Neuronal stem cell (in vitro differentiated cells): ENCODE data around the gene STARD10.
"Not testable (repeated sequence)": the region's sequence is repeated elsewhere in the genome, so short reads cannot be mapped to it uniquely, and the experiment has no call there.

ENCODE experiments used
- DNase-seq: peaks from one replicate; pipeline ENCODE4 v3.0.0-alpha.2; 2013; ENCODE audit warnings: low spot score
- H2AFZ ChIP-seq: one replicate; pipeline ENCODE4 v1.6.1; 2013; ENCODE audit warnings: mild to moderate bottlenecking, low read length, inconsistent platforms
- H2AK5ac ChIP-seq: 2 replicates; pipeline ENCODE4 v1.6.1; 2013; ENCODE audit warnings: low read depth, mild to moderate bottlenecking, inconsistent platforms, low read length, moderate library complexity, mixed read lengths
- H2BK120ac ChIP-seq: 2 replicates; pipeline ENCODE4 v1.6.1; 2013; ENCODE audit warnings: low read depth, mild to moderate bottlenecking, inconsistent platforms, low read length, moderate library complexity, mixed read lengths
- H2BK12ac ChIP-seq: one replicate; pipeline ENCODE4 v1.6.1; 2013; ENCODE audit warnings: low read length, inconsistent platforms
- H2BK15ac ChIP-seq: 2 replicates; pipeline ENCODE4 v1.6.1; 2013; ENCODE audit warnings: mild to moderate bottlenecking, low read length, inconsistent platforms, mixed read lengths
- H2BK5ac ChIP-seq: one replicate; pipeline ENCODE4 v1.6.1; 2013; ENCODE audit warnings: inconsistent platforms, mild to moderate bottlenecking, low read length, moderate library complexity
- H3K14ac ChIP-seq: one replicate; pipeline ENCODE4 v1.6.1; 2013; ENCODE audit warnings: low read length, inconsistent platforms
- H3K18ac ChIP-seq: 2 replicates; pipeline ENCODE4 v1.6.1; 2013; ENCODE audit warnings: low read length, inconsistent platforms
- H3K23ac ChIP-seq: 2 replicates; pipeline ENCODE4 v1.6.1; 2013; ENCODE audit warnings: low read depth, mild to moderate bottlenecking, mixed read lengths, low read length, inconsistent platforms; ENCODE audit not compliant: poor library complexity
- H3K27ac ChIP-seq: replicated peaks from 3 replicates; pipeline ENCODE4 v1.5.1; 2013; ENCODE audit warnings: low read length, inconsistent platforms
- H3K27me3 ChIP-seq, 3 experiments: 2 replicates each; pipeline ENCODE4 v1.6.1; 2013; ENCODE audit warnings: low read length in 3 of 3, mild to moderate bottlenecking in 2 of 3, inconsistent platforms in 1 of 3, low read depth in 1 of 3, mixed read lengths in 1 of 3, moderate library complexity in 1 of 3; ENCODE audit not compliant: control insufficient read depth in 3 of 3, insufficient read depth in 3 of 3
- H3K36me3 ChIP-seq, 2 donors: replicated peaks in 1 of 2; 2 replicates each; pipeline ENCODE4 v1.6.1; 2013; ENCODE audit warnings: low read length in 2 of 2; ENCODE audit not compliant: control insufficient read depth in 2 of 2, insufficient read depth in 2 of 2
- H3K4ac ChIP-seq: 2 replicates; pipeline ENCODE4 v1.6.1; 2013; ENCODE audit warnings: inconsistent platforms, mild to moderate bottlenecking, low read length, moderate library complexity
- H3K4me1 ChIP-seq, 2 donors: 1 replicate in 1 of 2; 2 replicates in 1 of 2; pipeline ENCODE4 v1.6.1; 2013; ENCODE audit warnings: low read length in 2 of 2, low read depth in 1 of 2; ENCODE audit not compliant: control insufficient read depth in 2 of 2, insufficient read depth in 1 of 2
- H3K4me2 ChIP-seq: one replicate; pipeline ENCODE4 v1.6.1; 2013; ENCODE audit warnings: mild to moderate bottlenecking, low read length, inconsistent platforms; ENCODE audit not compliant: insufficient read depth, poor library complexity, severe bottlenecking
- H3K4me3 ChIP-seq, 2 donors: 2 replicates each; pipeline ENCODE4 v1.5.1; 2013; ENCODE audit warnings: low read length in 2 of 2, mild to moderate bottlenecking in 2 of 2, inconsistent platforms in 1 of 2, moderate library complexity in 1 of 2
- H3K79me1 ChIP-seq: one replicate; pipeline ENCODE4 v1.6.1; 2013; ENCODE audit warnings: low read depth, mild to moderate bottlenecking, inconsistent platforms, low read length, moderate library complexity
- H3K9ac ChIP-seq: one replicate; pipeline ENCODE4 v1.6.1; 2013; ENCODE audit warnings: mild to moderate bottlenecking, low read depth, low read length, inconsistent platforms; ENCODE audit not compliant: poor library complexity
- H3K9me3 ChIP-seq, 2 donors: replicated peaks in 1 of 2; 2 replicates each; pipeline versions ENCODE3 to v1.6.1; 2013; ENCODE audit warnings: low read length in 2 of 2, mild to moderate bottlenecking in 2 of 2, inconsistent platforms in 1 of 2, low read depth in 1 of 2, mixed read lengths in 1 of 2, moderate library complexity in 1 of 2; ENCODE audit not compliant: control insufficient read depth in 2 of 2, insufficient read depth in 1 of 2
- H4K8ac ChIP-seq: one replicate; pipeline ENCODE4 v1.6.1; 2013; ENCODE audit warnings: low read depth, mild to moderate bottlenecking, inconsistent platforms, low read length, moderate library complexity
- H4K91ac ChIP-seq: one replicate; pipeline ENCODE4 v1.6.1; 2013; ENCODE audit warnings: low read length, low read depth, mild to moderate bottlenecking, inconsistent platforms; ENCODE audit not compliant: poor library complexity
- WGBS, 2 donors: extraction: QIAGEN DNeasy Blood & Tissue Kit; methylation state at CpG; one replicate each; pipeline ENCODE4 v1.1.7; 2013; ENCODE audit warnings: missing lambda C conversion rate in 2 of 2, mixed read lengths in 1 of 2; ENCODE audit not compliant: insufficient read length in 2 of 2, insufficient replicate concordance in 1 of 2; ENCODE audit errors: extremely low coverage in 2 of 2; 5-methylcytosine and 5-hydroxymethylcytosine counted together

STARD10 gene

DNA sequence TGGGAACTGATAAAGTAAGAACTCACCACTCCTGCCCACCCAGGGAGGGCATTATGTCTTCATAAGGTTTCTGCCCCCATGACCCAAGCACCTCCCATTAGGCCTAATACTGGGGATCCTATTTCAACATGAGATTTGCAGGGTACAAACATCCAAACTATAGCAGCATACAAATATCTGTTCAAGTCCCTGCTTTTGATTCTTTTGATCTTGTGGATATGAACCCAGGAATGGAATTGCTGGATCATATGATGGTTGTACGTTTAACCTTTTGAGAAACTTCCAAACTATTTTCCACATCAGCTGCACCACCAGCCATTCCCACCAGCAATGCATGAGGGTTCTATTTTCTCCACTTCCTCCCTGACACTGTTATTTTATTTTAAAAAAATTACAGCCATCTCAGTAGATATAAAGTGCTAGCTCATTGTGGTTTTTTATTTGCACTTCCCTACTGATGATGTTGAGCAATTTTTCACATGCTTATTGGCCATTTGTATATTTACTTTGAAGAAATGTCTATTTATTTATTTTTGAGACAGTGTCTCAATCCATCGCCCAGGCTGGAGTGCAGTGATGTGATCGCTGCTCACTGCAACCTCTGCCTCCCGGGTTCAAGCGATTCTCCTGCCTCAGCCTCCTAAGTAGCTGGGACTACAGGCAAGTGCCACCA, 13.3 kb upstream of the STARD10 start:
- WGBS, 2 donors = no CpG with 5 or more reads among the region's 5 CpGs

GRCh38 chr11:72806378-72806777, 12.5 kb upstream of the STARD10 start:
- H3K18ac ChIP-seq, H3K4me1 ChIP-seq, H2BK5ac ChIP-seq, H3K9me3 ChIP-seq, H2BK12ac ChIP-seq, H2AFZ ChIP-seq, H3K14ac ChIP-seq, H4K8ac ChIP-seq, H3K4me2 ChIP-seq, H4K91ac ChIP-seq, H3K4me3 ChIP-seq, H3K27ac ChIP-seq, DNase-seq, H3K27me3 ChIP-seq, H3K9ac ChIP-seq, H2BK120ac ChIP-seq, H3K4ac ChIP-seq, H3K79me1 ChIP-seq, H3K23ac ChIP-seq, H2AK5ac ChIP-seq, H2BK15ac ChIP-seq: not testable (repeated sequence)
- no CpG with 5 or more reads among the region's 1 CpG for whole genome bisulfite sequencing, 2 donors
- peaks cover 2 to 15% of the 10 kb centered on the region in 2 donors for H3K36me3 ChIP-seq

More for the DNA sequence above, 13.3 kb upstream of the STARD10 start:
- Histone ChIP-seq H3K14ac (no peak overlapping the region), H3K9me3 (no peaks in the 10 kb centered on the region), H3K4me3 (no peak overlapping the region), H2AK5ac (no peak overlapping the region), H3K27ac (no peak overlapping the region), H3K36me3 (peaks cover 2 to 15% of the 10 kb centered on the region in 2 donors), H2BK15ac (no peak overlapping the region), H3K4ac (no peak overlapping the region), H3K79me1 (no peaks in the 10 kb centered on the region), H3K9ac (no peak overlapping the region), H3K4me1 (no peaks in the 10 kb centered on the region), H3K18ac (no peak overlapping the region), H4K8ac (no peak overlapping the region), H4K91ac (no peak overlapping the region), H3K27me3 (no peaks in the 10 kb centered on the region), H2BK120ac (no peak overlapping the region), H3K4me2 (no peak overlapping the region), H2BK5ac (no peak overlapping the region), H2BK12ac (no peak overlapping the region), H2AFZ (no peak overlapping the region), H3K23ac (no peak overlapping the region)
- no peak for DNase-seq

DNA sequence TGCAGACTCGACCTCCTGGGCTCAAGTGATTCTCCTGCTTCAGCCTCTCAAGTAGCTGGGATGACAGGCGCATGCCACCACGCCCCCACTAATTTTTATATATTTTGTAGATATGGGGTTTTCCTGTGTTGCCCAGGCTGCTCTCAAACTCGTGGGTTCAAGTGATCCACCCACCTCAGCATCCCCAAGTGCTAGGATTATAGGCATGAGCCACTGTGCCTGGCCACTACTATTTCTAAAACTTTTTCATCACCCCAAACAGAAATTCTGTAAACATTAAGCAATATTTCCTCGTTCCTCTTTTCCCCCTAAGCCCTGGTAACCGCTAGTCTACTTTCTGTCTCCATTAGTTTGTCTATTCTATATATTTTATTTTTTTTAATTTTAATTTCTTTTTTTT, 11.4 kb upstream of the STARD10 start:
- H3K4ac ChIP-seq = no peak overlapping the region
- H3K36me3 ChIP-seq = peaks cover 2 to 9% of the 10 kb centered on the region in 2 donors
- H3K79me1 ChIP-seq = no peaks in the 10 kb centered on the region
- no peak overlapping the region for H2BK120ac ChIP-seq
- H2BK12ac ChIP-seq = no peak overlapping the region
- no peak overlapping the region for H3K4me3 ChIP-seq
- no peak overlapping the region for H3K27ac ChIP-seq
- H3K4me1 ChIP-seq = no peaks in the 10 kb centered on the region
- H3K14ac ChIP-seq = no peak overlapping the region
- H2BK5ac ChIP-seq = no peak overlapping the region
- H3K18ac ChIP-seq = no peak overlapping the region
- H3K27me3 ChIP-seq = no peaks in the 10 kb centered on the region
- WGBS, 2 donors = no CpG with 5 or more reads among the region's 6 CpGs
- no peak overlapping the region for H2AFZ ChIP-seq
- no peak overlapping the region for H3K23ac ChIP-seq
- no peak for DNase-seq
- H3K4me2 ChIP-seq = no peak overlapping the region
- H3K9ac ChIP-seq = no peak overlapping the region
- H2AK5ac ChIP-seq = no peak overlapping the region
- H3K9me3 ChIP-seq = no peaks in the 10 kb centered on the region
- no peak overlapping the region for H2BK15ac ChIP-seq
- no peak overlapping the region for H4K91ac ChIP-seq
- H4K8ac ChIP-seq = no peak overlapping the region

DNA sequence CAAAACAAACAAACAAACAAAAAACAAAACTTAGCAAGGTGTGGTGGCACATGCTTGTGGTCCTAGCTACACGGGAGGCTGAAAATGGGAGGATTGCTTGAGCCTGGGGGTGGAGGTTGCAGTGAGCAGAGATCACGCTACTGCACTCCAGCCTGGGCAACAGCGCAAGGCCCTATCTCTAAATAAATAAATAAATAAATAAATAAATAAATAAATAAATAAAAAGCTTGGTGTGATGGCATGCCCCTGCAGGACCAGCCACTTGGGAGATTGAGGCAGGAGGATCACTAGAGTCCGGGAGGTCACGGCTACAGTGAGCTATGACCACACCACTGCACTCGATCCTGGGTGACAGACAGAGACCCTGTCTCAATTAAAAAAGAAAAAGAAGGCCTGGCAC, 9.0 kb upstream of the STARD10 start:
- peaks cover 0 to 2% of the 10 kb centered on the region in 2 donors for H3K4me1 ChIP-seq
- H2BK5ac ChIP-seq = no peak overlapping the region
- H3K9me3 ChIP-seq = no peaks in the 10 kb centered on the region
- no peaks in the 10 kb centered on the region for H3K27me3 ChIP-seq
- H4K91ac ChIP-seq = no peak overlapping the region
- peaks cover 0 to 2% of the 10 kb centered on the region in 2 donors for H3K36me3 ChIP-seq
- no peak overlapping the region for H2BK12ac ChIP-seq
- no peak overlapping the region for H3K27ac ChIP-seq
- no peak overlapping the region for H4K8ac ChIP-seq
- H2AK5ac ChIP-seq = no peak overlapping the region
- H3K23ac ChIP-seq = no peak overlapping the region
- no peak overlapping the region for H3K4ac ChIP-seq
- no CpG with 5 or more reads among the region's 6 CpGs for WGBS, 2 donors
- no peaks in the 10 kb centered on the region for H3K79me1 ChIP-seq
- no peak overlapping the region for H3K14ac ChIP-seq
- H3K9ac ChIP-seq = no peak overlapping the region
- H3K4me3 ChIP-seq = no peak overlapping the region
- H2BK15ac ChIP-seq = no peak overlapping the region
- H2BK120ac ChIP-seq = no peak overlapping the region
- DNase-seq = no peak
- H3K4me2 ChIP-seq = no peak overlapping the region
- no peak overlapping the region for H3K18ac ChIP-seq
- no peak overlapping the region for H2AFZ ChIP-seq
